HG02798 (cell line): ENCODE results near the gene ZNF362.

Source experiments
- ATAC-seq: cut with Tn5 transposase; IDR thresholded peaks from one replicate; pipeline ENCODE4 v1.9.1; 2021; ENCODE audit warnings: mild to moderate bottlenecking; ENCODE audit not compliant: unreplicated experiment, poor library complexity

ZNF362 gene

DNA sequence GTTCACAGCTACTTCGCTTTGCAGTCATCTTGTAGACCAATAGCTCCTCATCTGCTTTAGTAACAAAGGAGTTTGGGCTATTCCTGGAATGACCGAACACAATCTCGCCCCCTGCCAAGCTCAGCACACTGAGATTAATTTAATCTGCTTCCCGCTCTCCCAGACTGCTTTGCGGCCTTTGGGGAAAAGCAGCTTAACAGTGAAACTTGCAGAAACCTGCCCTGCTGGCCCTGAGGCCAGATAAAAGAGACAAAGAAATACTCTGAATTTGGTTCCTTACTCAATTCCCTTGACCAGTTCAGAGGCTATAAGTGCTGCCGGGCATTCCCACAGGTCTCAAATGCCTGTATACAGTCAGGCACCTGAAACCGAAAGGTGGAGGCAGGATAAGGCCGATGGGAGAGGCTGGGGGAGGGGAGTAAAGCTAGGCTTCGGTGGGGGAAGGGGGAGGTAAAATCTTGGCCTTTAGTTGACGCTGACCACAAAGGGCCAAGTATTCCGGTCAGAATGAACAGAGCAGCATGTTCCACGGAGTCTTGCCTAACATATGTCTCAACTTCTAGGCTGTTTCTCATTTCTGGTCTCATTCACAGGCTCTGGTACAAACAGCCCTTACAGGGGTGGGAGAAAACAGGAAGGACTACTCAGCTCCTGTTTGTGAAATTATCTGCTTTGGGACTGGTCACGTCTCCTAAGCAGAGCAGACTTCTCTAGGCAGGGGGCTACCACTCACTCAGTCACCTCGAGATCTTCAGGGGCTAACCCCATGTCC is 82.3 kb downstream of the ZNF362 start:
- ATAC-seq: no peak

DNA sequence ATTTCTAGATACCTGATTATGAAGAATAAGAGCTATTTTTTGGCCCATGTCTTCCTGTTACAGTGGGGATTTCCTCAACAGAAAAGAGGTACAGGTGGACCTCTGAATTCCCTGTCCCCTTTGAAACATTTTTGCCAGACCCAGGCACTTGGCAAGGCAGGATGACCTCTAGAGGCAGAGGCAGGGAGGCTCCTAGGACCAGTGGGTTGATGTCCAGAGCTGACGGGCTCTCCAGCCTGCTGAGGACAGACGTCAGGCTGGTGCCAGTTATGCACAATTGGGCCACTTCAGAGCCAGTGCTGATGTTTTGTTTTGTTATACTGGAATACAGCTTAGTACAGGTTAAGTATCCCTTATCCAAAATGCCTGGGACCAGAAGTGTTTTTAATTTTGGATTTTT is 83.1 kb downstream of the ZNF362 start:
- ATAC-seq: no peak

DNA sequence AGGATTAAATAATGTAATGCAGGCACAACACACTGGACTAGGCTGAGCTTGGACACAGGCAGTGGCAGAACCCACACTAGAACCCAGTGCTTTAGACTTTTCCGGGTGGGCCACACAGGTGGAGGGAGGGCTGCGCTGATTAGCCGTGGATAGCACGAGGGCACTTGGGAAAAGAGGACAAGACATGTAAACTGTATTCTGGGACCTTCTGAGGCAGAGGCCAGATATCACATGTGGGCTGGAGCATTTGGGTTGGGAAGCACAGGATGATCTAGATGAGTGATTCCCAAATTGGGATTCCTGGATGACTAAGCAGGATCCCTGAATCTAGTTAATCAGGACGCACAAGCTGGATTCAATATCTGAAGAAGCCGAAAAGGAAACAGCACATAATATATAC is 84.9 kb downstream of the ZNF362 start:
- no peak for ATAC-seq

DNA sequence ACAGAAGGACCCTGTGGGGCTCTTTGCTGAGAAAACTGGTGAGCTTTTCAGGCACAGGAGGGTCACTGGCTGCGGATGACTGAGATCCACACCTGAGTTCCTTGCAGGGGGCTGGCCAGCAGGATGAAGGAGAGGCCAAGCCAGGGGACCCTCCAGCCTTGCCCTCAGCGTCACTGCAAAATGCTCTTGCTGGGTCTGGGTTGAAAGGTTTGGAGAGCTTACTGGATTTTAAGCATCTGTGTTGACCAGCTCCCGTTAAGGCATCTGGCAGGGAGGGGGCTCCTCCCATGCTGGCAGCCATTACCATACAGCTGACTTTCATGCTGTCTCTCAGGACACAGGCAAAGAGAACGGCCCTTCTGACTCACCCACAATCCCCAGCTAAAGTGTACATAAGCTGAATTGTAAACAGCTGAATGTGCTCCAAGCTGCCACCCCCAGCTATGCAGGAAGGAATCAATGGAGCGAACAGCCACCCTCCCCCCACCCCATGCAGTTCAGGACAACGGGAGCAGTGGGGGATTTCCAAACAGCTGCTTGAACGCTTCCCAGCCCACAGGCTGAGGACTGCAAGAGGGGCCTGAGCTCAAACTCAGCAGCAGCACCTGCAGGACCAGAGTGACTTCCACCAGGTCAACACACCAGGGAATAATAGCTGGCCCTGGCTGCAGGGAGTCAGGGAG is 85.9 kb downstream of the ZNF362 start:
- ATAC-seq: no peak

GRCh38 chr1:33343539-33343938 is 87.2 kb downstream of the ZNF362 start:
- ATAC-seq: no peak

DNA sequence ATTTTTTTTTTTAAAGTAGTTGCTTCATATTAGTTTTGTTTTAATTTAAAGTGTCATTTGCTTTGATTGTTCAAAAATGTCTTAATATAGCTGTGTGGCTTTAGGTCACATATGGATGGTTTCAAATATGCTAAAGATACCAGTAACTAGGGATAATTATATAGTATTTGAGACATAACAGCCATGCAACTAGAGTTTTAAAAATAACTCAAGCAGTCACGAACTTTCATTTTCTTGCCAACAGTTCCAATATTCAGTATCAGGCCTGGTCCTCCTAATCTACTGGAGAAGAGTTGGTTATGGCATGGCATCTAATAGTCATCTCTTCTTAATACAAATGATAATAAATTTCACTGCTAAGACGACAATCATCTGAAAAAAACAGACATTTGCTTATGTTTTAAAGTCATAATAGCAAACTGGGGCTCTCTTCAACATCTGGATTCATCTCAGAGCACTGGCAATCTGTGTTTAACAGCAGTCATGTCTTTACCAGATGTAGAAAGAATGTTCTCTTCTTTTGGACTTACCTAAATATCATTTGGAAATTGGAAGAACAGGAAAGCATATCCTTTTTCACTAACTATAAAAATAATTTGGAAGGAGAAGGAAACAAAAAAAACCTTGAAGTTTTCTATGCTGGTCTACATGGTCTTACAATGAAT is 88.7 kb downstream of the ZNF362 start:
- no peak for ATAC-seq

- no peak for ATAC-seq
Measured at GRCh38 chr1:33346533-33346926, 90.2 kb downstream of the ZNF362 start.

DNA sequence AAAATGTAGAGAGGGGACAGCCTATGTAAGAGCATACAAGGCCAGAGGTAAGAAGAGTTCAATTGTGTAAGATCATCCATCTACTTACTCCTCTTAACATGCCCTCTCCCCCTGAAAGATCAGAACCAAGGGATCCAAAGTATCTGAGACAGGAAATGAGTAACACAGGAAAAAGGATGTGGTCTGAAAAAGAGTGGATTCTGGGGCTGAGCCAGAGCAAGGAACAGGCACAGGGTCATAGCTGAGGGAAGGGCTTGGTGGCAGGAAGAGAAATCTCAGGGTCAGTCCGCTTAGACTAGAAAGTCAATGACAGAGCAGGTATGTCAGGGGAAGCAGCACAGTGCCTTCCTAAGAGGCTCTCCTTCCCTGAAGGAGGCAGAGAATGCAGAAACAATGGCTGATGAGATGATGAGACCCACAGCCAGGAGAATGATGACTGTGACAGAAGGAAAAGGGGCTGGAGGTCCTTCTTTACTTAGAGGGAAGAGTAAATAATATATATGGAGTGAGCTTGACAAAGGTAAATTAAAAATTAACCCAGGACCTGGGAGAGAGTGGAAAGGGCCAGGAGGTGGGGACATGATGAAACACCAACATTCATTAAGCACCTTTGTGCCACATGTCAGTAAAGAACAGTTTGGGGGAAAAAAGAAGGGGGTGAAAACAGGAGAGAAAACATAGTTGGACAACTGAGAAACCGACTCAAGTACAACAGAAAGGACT is 90.8 kb downstream of the ZNF362 start:
- no peak for ATAC-seq

DNA sequence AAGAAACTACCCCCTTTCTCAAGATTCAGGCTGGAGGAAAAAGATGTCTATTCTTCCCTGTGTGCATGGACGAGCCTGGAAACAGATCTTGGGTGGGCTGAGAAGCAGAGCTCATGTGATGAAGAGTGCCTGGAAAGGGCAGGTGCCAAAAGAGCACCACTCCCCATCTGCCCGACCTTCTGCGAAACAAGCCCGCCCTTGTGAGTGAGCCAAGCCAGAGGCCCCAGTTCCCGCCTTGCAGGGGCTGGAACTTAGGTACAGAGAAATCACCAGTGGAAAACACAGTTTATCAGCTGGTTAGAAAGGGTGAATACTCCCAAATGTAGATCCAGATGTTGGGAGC is 91.3 kb downstream of the ZNF362 start:
- ATAC-seq: no peak

- ATAC-seq: no peak
Measured at GRCh38 chr1:33348194-33348593, 91.9 kb downstream of the ZNF362 start.

- no peak for ATAC-seq
Measured at GRCh38 chr1:33348676-33349080, 92.4 kb downstream of the ZNF362 start.

DNA sequence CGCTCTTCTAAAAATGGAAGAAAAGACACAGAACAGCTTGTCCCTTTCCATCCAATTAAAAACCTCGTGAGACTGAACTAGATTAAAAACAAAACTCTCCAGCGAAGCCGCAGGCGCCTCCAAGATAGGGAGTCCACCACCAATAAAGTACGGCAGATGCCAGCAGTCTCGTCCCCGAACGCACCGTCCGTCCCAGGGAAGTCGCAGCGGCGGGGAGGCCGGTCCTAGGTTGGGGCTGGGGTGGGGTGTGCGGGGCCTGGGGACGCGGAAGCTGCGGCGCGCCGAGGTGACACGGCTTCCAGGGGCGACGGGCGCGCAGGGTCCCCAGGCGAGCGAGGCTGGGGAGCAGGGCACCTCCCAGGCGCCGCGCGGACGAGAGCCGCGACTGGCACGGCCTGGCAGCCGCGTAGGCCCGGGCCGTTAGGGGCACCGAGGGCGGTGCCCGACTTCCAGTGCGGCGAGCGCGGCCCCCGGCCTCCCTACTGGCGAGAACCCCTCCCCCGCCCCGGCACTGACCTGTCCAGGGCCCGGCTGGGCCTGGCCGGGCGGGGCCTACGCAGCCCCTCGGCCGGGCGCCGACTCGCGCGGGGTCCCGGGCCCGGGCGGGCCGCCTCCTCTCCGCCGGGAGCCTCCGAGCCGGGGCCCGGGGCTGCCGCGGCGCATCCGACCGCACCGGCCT is 92.9 kb downstream of the ZNF362 start:
- peak; percentile 46 for ATAC-seq

- peak; percentile 85 for ATAC-seq
Measured at GRCh38 chr1:33349778-33350610, 93.7 kb downstream of the ZNF362 start.
